Activated T-helper 17 cell treated with anti-CD3 and anti-CD28 coated beads, Interleukin-2, amount 50 U/mL, for 72 hours (primary cell): Measurements from ENCODE around the gene ZFP36L2. TPM values are rescaled to one million over a fixed set of nuclear protein-coding genes. Genes with fewer than 3 reads are reported as not detected.

Source experiments
- ATAC-seq: fragments of 150-1000 bp; cut with Tn5 transposase; replicated peaks from 2 replicates; pipeline ENCODE4 v1.10.0; 2021; ENCODE audit warnings: mild to moderate bottlenecking, moderate library complexity
- H3K27ac Mint-ChIP-seq: one replicate; pipeline ENCODE4 v1.8.0; 2022; ENCODE audit warnings: mixed read lengths
- H3K27me3 Mint-ChIP-seq: one replicate; pipeline ENCODE4 v1.8.0; 2022; ENCODE audit warnings: mixed read lengths
- H3K36me3 Mint-ChIP-seq: one replicate; pipeline ENCODE4 v1.8.0; 2022; ENCODE audit warnings: low read depth, mild to moderate bottlenecking, mixed read lengths
- H3K4me1 Mint-ChIP-seq: one replicate; pipeline ENCODE4 v1.8.0; 2022; ENCODE audit warnings: mixed read lengths
- H3K4me3 Mint-ChIP-seq: one replicate; pipeline ENCODE4 v1.8.0; 2022; ENCODE audit warnings: mild to moderate bottlenecking, mixed read lengths
- H3K9me3 Mint-ChIP-seq: one replicate; pipeline ENCODE4 v1.8.0; 2022; ENCODE audit warnings: mixed read lengths
- total RNA-seq, 2 donors: library from RNA; stranded (reverse); gene quantifications; one replicate each; pipeline ENCODE4 v1.2.3, GENCODE V29; 2022

Gene ZFP36L2, protein sequence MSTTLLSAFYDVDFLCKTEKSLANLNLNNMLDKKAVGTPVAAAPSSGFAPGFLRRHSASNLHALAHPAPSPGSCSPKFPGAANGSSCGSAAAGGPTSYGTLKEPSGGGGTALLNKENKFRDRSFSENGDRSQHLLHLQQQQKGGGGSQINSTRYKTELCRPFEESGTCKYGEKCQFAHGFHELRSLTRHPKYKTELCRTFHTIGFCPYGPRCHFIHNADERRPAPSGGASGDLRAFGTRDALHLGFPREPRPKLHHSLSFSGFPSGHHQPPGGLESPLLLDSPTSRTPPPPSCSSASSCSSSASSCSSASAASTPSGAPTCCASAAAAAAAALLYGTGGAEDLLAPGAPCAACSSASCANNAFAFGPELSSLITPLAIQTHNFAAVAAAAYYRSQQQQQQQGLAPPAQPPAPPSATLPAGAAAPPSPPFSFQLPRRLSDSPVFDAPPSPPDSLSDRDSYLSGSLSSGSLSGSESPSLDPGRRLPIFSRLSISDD
- total RNA-seq = 100 to 1,000 TPM in 1 of 2 donors, 10 to 100 TPM in 1; 57.8 to 185 TPM

DNA sequence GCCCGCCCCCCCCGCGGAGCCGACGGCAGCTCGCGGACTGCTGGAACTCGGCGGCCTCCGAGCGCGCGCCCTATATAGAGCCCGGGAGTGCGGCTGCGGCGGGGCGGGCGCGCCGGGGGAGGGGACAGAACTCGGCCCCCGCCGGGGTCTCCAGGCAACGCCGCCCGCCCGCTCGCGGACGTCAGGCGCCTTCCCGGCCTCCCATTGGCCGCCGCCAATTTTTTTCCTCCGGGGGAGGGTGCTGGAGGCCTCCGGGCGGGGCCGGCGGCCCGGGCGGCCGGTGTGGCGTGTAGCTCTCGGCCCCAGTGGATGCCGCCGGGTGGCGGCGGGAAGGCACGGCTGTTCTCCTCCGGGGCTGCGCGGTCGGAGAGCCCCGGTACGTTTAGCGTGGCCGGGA, at the start of gene ZFP36L2:
ZFP36L2 (minus strand) TSS at position 49 of the 397 bp plus-strand sequence. CDS start 291 bp downstream, outside the sequence.
- Mint-ChIP-seq H3K36me3 (peaks cover 73% of the 10 kb centered on the region), H3K9me3 (no peaks in the 10 kb centered on the region), H3K27ac (peak within 1 kb of the TSS; percentile 84), H3K4me1 (peaks cover 17% of the 10 kb centered on the region), H3K4me3 (peak within 1 kb of the TSS; percentile 89), H3K27me3 (no peaks in the 10 kb centered on the region)
- peak; percentile 77 for ATAC-seq

DNA sequence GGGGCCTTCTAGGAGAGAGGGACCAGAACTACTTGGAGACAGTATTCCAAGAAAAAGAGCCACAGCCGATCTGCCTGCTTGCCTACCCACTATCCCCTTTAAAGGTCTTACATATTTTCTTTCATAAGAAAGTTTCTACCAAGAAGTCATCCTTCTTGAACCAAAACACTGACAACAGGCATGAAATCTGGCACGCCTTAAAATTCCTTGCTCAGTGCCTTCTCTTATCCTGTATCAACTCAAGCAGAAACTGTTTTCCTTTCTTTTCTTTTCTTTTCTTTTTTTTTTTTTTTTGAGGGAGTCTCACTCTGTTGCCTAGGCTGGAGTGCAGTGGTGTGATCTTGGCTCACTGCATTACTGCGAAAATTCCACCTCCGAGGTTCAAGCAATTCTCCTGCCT, 48.3 kb upstream of the ZFP36L2 start:
- Mint-ChIP-seq H3K36me3 (peaks cover 77% of the 10 kb centered on the region), H3K4me3 (no peak overlapping the region), H3K27me3 (no peaks in the 10 kb centered on the region), H3K4me1 (peaks cover 25% of the 10 kb centered on the region), H3K27ac (no peak overlapping the region), H3K9me3 (no peaks in the 10 kb centered on the region)
- ATAC-seq = no peak

DNA sequence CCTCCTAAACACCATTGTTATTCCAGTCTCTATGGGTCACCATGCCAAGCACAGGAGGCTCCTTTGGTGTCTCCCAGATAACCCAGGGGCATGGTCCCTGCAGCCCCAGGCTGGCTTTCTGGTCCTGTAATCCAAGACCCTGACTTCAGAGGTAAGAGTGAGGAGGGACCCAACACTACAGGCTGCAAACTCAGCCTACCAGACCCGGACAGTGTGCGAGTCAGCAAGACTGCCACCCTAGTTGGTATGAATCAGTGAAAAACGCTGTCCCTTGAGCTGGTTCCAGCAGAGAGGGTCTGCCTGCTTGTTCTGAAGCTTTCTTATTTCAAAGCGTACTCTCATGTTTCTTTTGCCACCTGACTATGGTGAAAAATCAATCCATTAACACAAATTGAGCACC, 47.6 kb upstream of the ZFP36L2 start:
- Mint-ChIP-seq H3K9me3 (no peaks in the 10 kb centered on the region), H3K4me3 (no peak overlapping the region), H3K27me3 (no peaks in the 10 kb centered on the region), H3K4me1 (peaks cover 26% of the 10 kb centered on the region), H3K36me3 (peaks cover 74% of the 10 kb centered on the region), H3K27ac (no peak overlapping the region)
- ATAC-seq = no peak

DNA sequence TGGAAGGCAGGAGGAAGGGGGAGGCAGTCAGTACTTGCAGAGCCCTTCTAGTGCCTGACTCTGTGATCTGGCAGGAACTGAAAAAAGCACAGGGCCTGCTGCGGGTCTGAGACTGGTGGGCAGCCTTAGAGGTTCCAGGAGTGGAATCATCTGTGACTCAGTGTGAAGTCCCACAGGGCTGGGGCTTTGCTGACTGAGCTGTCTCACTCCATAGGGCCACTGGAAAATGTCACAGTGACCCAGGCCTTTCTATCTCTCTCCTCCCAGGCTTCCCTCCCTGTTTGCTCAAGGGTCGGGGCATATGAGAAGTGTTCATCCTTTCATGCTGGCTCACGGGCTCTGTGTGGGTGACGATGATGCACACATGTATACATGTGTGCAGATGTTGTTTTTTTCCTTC, 47.1 kb upstream of the ZFP36L2 start:
- peak; percentile 94 for ATAC-seq
- Mint-ChIP-seq H3K27me3 (no peaks in the 10 kb centered on the region), H3K4me1 (peaks cover 23% of the 10 kb centered on the region), H3K27ac (peak overlapping the region; percentile 38), H3K36me3 (peaks cover 73% of the 10 kb centered on the region), H3K9me3 (no peaks in the 10 kb centered on the region), H3K4me3 (no peak overlapping the region)

DNA sequence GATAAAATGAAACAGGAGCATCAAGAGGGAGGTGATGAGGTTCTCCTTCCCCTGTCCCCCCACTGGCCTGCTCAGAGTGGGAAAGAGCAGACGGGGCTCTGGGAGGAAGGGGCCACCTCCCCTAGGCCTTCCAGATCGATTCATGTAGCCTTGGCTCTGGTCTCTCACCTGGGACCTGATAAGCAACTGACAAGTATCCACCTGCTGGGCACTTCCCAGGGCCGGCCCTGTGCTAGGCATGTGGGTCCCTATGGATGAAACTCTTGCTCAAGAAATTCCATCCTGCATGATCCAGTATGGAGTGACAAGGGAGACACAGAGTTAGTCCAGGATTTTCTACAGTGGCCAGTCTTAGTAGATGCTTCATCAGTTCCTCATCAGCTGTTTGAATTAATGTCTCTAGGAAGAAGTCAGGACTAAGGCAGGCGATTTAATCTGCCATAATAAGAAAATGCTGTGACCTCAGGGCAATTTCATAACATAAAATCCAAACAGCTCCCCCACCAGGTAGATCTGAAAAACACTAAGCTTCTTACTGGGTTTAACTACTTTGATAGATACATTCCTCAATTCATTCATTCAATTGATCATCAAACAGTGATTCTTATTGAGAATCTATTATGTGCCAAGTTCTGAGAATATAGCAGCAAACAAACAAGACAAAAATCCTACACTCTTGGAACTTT, 44.7 kb upstream of the ZFP36L2 start:
- Mint-ChIP-seq H3K27me3 (no peaks in the 10 kb centered on the region), H3K36me3 (peaks cover 55% of the 10 kb centered on the region), H3K4me3 (no peak overlapping the region), H3K27ac (no peak overlapping the region), H3K4me1 (peaks cover 23% of the 10 kb centered on the region), H3K9me3 (no peaks in the 10 kb centered on the region)
- no peak for ATAC-seq

DNA sequence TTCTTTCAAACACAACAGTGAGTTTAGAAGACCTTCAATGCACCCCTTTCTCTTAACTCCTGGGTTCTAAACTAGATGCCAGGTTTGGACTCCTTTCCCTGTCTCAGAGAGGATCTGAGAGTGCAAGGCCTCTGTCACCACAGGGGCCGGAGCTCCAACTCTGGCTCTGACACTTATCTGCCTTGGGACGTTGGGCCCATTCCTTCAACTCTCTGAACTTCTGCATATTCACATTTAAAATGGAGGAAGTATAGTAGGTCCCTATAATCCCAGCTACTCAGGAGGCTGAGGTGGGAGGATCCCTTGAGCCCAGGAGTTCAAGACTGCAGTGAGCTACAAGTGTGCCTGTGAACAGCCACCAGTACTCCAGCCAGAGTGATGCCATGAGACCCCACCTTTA, 44.1 kb upstream of the ZFP36L2 start:
- Mint-ChIP-seq H3K9me3 (no peaks in the 10 kb centered on the region), H3K4me3 (no peak overlapping the region), H3K4me1 (peaks cover 23% of the 10 kb centered on the region), H3K36me3 (peaks cover 53% of the 10 kb centered on the region), H3K27ac (peak overlapping the region; percentile 80), H3K27me3 (no peaks in the 10 kb centered on the region)
- no peak for ATAC-seq

DNA sequence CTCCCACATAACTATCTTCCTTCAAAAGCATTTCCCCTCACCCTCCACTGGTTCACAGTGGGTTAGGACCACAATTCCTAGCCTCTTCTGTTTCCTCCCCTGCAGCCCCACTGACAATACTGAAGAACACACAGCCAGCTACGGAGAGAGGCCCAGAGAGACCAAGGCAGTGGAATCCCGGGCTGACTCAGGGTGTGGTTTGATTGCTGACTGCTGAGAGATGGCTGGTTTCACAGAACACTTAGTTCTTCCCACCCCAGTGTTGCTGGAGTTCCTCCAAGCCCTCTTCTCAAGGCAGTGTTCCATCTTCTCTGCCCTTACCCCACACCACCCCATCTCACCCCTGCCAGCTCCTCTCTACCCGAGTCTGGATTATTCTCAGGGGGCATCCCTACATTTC, 43.3 kb upstream of the ZFP36L2 start:
- no peak overlapping the region for H3K4me3 Mint-ChIP-seq
- H3K9me3 Mint-ChIP-seq = no peaks in the 10 kb centered on the region
- H3K27me3 Mint-ChIP-seq = no peaks in the 10 kb centered on the region
- H3K4me1 Mint-ChIP-seq = peaks cover 23% of the 10 kb centered on the region
- peak; percentile 60 for ATAC-seq
- H3K36me3 Mint-ChIP-seq = peaks cover 50% of the 10 kb centered on the region
- peak overlapping the region; percentile 80 for H3K27ac Mint-ChIP-seq

DNA sequence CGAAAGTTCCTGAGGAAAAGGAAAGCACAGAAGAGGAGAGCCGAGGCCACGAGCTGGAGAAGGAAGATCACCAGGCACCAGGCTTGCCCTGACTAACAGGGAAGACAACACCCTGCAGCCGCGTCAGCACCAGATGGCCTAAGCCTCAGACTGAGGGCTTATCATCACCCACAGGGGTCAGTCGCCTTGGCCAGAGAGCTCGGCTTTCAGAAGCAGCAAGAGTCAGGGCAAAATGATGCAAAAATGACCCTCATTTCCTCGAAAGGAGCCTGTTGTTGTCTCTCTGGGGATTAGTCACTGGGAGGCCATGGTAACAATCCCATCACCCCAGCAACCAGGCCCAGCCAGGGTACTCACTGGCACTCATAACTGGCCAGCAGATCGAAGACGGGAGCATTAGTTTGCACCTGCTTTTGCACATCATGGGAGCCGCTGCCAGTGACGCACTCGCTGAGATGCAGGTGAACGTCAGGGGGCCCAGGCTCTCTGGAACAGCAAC, 42.7 kb upstream of the ZFP36L2 start:
- Mint-ChIP-seq H3K27me3 (no peaks in the 10 kb centered on the region), H3K4me1 (peaks cover 21% of the 10 kb centered on the region), H3K4me3 (no peak overlapping the region), H3K9me3 (no peaks in the 10 kb centered on the region), H3K36me3 (peaks cover 50% of the 10 kb centered on the region), H3K27ac (no peak overlapping the region)
- no peak for ATAC-seq

DNA sequence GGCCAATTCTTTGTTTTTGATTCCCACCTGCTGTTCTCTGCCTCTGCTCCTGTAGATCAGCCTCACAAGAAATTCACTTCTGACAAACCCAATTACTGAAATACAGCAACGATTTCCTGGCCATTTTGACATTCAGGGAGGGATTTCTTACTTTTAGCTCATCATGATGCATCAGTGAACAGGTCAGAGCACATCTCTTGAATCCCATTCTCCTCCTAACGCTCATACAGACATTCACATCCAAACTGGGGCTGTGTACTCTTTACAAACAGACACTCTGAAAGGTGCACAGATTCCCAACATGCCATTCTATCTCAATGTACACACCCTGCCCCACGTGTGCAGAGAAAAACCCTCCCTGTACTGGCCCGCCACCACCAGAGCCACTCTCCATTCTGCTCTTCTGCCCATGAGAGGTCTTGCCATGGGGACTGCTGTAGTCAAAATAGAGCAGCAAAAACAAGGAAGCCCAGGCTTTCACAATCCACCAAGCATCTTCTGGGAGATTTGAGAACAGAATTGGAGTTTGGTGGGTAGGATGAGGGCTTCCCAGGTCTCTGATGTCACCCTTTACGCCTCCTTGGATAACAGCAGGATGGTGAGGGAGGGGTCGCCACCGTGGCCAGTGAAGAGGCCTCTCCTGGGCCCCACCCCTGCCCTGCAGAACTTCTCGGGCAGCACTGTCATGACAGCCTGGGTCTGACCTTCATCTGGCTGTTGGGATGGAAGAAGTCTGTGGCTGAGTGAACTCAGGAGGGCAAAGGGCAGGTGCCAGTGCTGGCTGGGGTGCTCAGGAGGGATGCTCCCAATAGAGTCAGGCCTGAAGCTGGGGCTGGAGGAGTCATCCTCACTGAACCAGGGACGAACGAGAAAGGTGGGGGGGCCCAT, 41.9 kb upstream of the ZFP36L2 start:
- peaks cover 48% of the 10 kb centered on the region for H3K36me3 Mint-ChIP-seq
- H3K27ac Mint-ChIP-seq = no peak overlapping the region
- no peaks in the 10 kb centered on the region for H3K9me3 Mint-ChIP-seq
- H3K27me3 Mint-ChIP-seq = no peaks in the 10 kb centered on the region
- ATAC-seq = no peak
- no peak overlapping the region for H3K4me3 Mint-ChIP-seq
- H3K4me1 Mint-ChIP-seq = peaks cover 13% of the 10 kb centered on the region

DNA sequence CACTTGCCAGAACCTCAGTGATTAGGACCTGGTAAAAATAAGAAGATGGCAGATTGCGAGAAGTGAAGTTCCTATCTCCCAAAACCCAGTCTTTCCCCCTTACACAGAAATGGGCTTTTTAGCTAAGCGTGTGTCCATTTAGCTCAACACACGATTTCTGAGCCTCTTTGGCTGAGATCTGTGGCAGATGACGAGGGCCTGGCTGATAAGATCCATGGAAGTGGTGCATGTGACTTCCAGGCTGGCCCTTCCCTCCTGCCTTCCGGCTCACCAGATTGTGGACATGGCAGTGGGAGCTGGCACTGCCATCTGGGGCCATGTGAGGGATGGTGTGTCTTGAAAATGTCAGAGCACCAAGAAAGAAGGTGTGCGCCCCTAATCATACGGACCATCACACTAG, 41.0 kb upstream of the ZFP36L2 start:
- Mint-ChIP-seq H3K4me3 (no peak overlapping the region), H3K27ac (peak overlapping the region; percentile 21), H3K27me3 (no peaks in the 10 kb centered on the region), H3K9me3 (no peaks in the 10 kb centered on the region), H3K36me3 (peaks cover 47% of the 10 kb centered on the region), H3K4me1 (peaks cover 10% of the 10 kb centered on the region)
- no peak for ATAC-seq

DNA sequence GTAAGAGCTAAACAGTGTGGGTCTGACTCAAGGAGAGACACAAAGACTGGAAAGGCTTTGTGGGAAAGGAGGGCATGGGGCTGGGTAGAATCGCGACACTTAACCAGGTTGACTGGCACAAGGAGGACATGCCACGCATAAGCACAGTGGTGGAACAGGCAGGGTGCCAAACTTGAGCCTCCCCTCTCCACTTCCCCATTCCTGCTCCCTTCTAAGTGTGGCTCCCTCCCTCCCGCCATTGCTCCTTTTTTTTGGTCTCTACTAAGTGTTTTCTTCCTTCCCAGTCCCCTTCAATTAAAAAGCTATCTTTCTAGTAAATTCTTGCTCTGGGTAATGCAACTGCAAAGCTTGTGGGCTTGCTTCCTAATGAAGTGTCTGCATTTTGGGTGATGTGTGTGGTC, 40.3 kb upstream of the ZFP36L2 start:
- Mint-ChIP-seq H3K4me3 (no peak overlapping the region), H3K27ac (peak overlapping the region; percentile 21), H3K9me3 (no peaks in the 10 kb centered on the region), H3K36me3 (peaks cover 40% of the 10 kb centered on the region), H3K27me3 (no peaks in the 10 kb centered on the region), H3K4me1 (peaks cover 10% of the 10 kb centered on the region)
- no peak for ATAC-seq

DNA sequence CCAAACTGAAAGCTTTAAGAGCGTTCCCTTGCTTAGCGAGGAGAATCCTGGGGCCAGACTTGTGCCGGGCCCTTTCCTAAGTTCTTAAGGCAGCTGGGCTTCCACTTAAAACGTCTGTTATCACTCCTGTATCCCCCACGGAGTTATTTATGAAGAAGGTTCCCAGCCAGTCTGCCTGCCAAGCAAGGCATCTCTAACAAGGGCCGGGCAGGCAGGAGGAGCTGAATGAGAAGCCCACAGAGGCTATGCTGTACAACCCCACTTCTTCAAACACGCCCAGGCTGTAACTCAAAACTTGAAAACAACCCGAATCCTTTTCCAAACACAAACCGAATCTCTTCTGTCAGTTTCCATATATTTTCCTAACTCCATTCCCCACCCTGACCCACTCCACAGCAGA, 39.0 kb upstream of the ZFP36L2 start:
- no peak overlapping the region for H3K4me3 Mint-ChIP-seq
- H3K4me1 Mint-ChIP-seq = peaks cover 9% of the 10 kb centered on the region
- H3K27ac Mint-ChIP-seq = no peak overlapping the region
- H3K9me3 Mint-ChIP-seq = no peaks in the 10 kb centered on the region
- no peaks in the 10 kb centered on the region for H3K27me3 Mint-ChIP-seq
- ATAC-seq = no peak
- H3K36me3 Mint-ChIP-seq = peaks cover 32% of the 10 kb centered on the region

DNA sequence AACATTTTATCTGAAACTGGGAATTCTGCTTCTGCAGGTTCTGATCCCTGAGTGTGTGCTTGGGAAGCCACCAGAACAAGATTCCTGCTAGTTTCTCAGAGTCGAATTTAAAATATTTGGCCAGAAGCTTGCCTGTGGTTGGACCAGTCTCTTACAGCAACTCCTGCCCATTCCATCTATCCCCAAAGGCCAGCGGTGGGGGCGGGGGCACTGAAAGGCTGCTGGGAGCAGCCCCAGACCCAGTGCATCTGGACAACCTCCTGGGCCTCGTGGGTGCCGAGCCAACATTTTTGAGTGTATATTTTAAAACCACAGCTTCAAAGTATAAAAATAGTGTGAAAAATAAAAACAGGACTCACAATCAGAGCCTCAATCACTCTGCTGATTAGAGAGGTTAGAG, 38.6 kb upstream of the ZFP36L2 start:
- Mint-ChIP-seq H3K9me3 (no peaks in the 10 kb centered on the region), H3K27ac (no peak overlapping the region), H3K4me3 (no peak overlapping the region), H3K36me3 (peaks cover 28% of the 10 kb centered on the region), H3K27me3 (no peaks in the 10 kb centered on the region), H3K4me1 (peaks cover 5% of the 10 kb centered on the region)
- ATAC-seq = no peak

DNA sequence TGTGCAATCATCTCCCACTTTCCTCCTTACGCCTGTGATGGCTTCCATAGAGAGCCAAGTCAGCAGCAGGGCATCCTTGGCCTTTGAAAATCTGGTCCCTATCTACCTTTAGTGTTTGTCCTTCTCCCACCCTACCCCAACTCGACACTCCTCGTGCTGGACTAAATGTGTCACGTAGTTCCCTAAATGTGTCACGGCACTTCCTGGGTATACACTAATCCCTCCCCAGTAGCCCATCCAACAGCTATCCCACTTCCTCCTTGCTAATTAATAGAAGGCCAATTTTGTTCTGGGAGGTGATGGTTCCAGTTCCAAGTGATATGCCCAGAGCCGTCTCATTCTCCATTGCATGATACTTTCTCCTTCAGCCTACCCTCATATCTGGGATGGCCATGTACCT, 36.5 kb upstream of the ZFP36L2 start:
- peaks cover 11% of the 10 kb centered on the region for H3K36me3 Mint-ChIP-seq
- H3K4me1 Mint-ChIP-seq = no peaks in the 10 kb centered on the region
- no peak overlapping the region for H3K27ac Mint-ChIP-seq

More for the DNA sequence above, 36.5 kb upstream of the ZFP36L2 start:
- Mint-ChIP-seq H3K9me3 (no peaks in the 10 kb centered on the region), H3K4me3 (no peak overlapping the region), H3K27me3 (no peaks in the 10 kb centered on the region)
- ATAC-seq = no peak
